RWPE2 (cell line): ENCODE data around the gene IRF1.

Experiments
- ATAC-seq: fragments of 200-7000 bp; cut with Tn5 transposase; 3 replicates; pipeline ENCODE4 v1.9.1; 2021; ENCODE audit warnings: low read depth
- DNase-seq: peaks from one replicate; pipeline ENCODE4 v3.0.0-alpha.2; 2020; ENCODE audit warnings: low spot score
- H3K27ac ChIP-seq: fragments of 450-650 bp; 2 replicates; pipeline ENCODE4 v1.5.1; 2017; ENCODE audit warnings: mild to moderate bottlenecking; ENCODE audit not compliant: poor library complexity, severe bottlenecking
- H3K27me3 ChIP-seq: fragments of 250-450 bp; sonication (Bioruptor Pico); 2 replicates; pipeline ENCODE4 v1.5.1; 2021; ENCODE audit warnings: mild to moderate bottlenecking, moderate library complexity; ENCODE audit not compliant: insufficient read depth, poor library complexity, severe bottlenecking
- H3K36me3 ChIP-seq: fragments of 250-450 bp; sonication (Bioruptor Pico); 2 replicates; pipeline ENCODE4 v1.5.1; 2020; ENCODE audit warnings: low read depth, mild to moderate bottlenecking, moderate library complexity
- H3K4me1 ChIP-seq: fragments of 250-450 bp; sonication (Bioruptor Pico); 2 replicates; pipeline ENCODE4 v1.5.1; 2021; ENCODE audit warnings: mild to moderate bottlenecking, moderate library complexity; ENCODE audit not compliant: insufficient read depth, poor library complexity, severe bottlenecking
- H3K4me3 ChIP-seq: fragments of 250-450 bp; sonication (Bioruptor Pico); 2 replicates; pipeline ENCODE4 v1.5.1; 2021; ENCODE audit warnings: mild to moderate bottlenecking, moderate library complexity; ENCODE audit not compliant: severe bottlenecking
- H3K9me3 ChIP-seq: fragments of 250-450 bp; sonication (Bioruptor Pico); 2 replicates; pipeline ENCODE4 v1.5.1; 2021; ENCODE audit warnings: mild to moderate bottlenecking, moderate library complexity; ENCODE audit not compliant: severe bottlenecking
- CTCF ChIP-seq: fragments of 450-650 bp; IDR thresholded peaks from one replicate; pipeline ENCODE4 v1.5.1; 2017; ENCODE audit warnings: mild to moderate bottlenecking, moderate library complexity; ENCODE audit not compliant: poor library complexity, severe bottlenecking

IRF1 gene

GRCh38 chr5:132469380-132470009 lies 21.1 kb downstream of the IRF1 start:
- H3K4me3 ChIP-seq = no peak overlapping the region
- DNase-seq (peak; percentile 29), ATAC-seq (no peak)

DNA sequence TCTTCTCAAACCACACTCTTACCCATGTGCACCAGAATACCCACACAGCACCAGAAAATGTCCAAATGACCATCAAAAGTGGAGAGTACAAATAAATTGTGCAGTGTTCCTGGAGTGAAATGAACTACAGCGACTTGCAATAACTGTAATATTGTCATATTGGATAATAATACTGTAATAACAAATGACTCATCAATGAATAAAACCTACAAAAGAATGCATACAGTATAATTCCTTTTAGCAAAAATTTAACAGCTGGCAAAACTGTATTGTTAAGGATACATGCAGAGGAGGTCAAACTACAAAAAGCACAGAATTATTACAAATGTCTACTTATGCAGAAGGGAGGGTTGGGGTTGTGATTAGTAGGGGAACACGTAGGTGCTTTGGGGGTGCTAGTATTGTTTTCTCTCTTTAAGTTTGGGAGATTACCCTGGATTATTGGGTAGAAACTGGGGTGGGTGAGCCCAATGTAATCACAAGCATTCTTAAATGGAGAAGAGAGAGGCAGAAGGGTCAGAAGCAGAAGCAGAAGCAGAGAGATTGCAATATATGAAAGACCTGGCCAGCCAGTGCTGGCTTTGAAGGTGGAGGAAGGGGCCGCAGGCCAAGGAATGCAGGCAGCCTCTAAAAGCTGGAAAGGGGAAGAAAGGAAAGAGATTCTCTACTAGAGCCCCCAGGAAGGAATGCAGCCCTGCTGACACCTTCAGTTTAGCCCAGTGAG lies 21.8 kb downstream of the IRF1 start:
- no peak for TF ChIP-seq CTCF
- peak; percentile 15 for DNase-seq
- Histone ChIP-seq H3K27me3 (no peaks in the 10 kb centered on the region), H3K36me3 (no peaks in the 10 kb centered on the region), H3K9me3 (no peaks in the 10 kb centered on the region), H3K27ac (no peak overlapping the region), H3K4me1 (peaks cover 42% of the 10 kb centered on the region), H3K4me3 (no peak overlapping the region)
- no peak for ATAC-seq

More at GRCh38 chr5:132469380-132470009, 21.1 kb downstream of the IRF1 start:
- no peaks in the 10 kb centered on the region for H3K9me3 ChIP-seq
- no peak for TF ChIP-seq CTCF
- H3K27me3 ChIP-seq = no peaks in the 10 kb centered on the region
- H3K27ac ChIP-seq = no peak overlapping the region
- no peaks in the 10 kb centered on the region for H3K36me3 ChIP-seq
- H3K4me1 ChIP-seq = peaks cover 35% of the 10 kb centered on the region

DNA sequence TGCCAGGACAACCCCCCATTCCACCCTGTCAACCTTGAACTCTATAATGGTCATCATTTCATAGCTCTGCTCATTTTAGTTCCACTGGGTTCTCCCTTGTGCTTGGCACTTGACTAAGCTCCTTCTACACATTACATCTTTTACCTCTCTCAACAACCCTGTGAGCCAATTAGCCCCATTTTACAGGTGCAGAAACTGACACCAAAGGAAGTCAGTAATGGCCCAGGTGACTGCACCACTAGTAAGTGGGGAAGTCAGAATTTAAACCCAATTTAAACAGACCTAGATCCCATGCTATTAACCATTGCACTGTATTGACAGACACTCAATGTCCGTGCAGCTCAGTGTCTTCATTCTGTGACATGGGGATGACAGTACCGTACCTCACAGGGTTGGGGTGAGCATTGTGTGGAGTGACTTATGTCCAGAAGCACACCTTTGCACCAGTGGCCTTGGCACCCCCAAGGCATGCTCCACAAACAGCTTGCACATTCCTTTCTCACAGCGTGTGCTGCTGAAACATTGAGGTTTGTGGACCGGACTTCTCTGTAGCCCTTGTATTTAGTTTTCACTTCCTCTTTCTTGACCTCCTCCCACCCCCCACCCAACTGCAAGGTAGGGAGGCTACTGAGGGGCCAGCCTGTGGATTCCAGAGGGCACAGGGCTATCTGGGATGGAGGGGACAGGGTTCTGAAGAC lies 23.1 kb downstream of the IRF1 start:
- H3K4me1 ChIP-seq = peaks cover 43% of the 10 kb centered on the region

DNA sequence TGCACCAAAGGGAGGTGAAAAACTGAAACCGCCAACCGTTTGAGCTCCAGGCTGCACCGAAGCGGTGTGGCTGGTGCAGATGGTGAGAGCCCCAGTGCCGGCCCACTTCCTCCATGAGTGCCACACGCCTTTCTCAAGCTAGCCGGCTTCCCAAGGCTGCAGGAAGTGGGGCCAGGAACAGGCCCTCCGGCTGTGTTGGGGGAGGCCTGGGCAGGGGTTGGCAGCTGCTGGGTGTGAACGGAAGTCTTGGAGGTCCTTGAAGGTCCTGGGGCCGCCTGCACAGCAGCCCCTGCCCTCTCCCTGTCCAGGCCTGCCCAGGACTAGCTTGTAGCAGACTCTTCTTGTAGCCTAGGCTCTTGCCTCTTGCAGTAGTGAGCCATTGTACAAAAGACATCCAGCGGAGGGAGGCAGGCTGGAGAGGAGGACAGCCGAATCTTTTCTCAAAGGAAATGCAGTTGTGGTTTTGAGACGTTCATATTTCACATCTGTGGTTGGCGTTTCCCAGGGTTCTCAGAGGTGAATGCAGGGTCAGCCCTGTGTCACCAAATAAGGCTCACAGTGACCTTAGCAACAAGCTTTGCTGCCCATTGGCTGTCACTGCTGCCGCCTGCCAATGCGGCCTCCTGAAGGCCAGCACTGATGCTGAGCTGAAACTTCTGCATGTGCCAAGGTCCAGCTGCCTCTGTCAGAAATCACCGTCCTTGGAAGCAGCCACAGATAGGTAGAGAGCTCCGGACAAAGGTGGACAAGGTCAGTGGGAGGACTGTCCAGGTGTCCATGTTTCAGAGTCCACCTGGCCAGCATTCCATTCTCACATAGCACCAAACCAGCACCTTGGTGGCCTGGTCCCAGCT lies 23.9 kb downstream of the IRF1 start:
- no peaks in the 10 kb centered on the region for H3K36me3 ChIP-seq
- ATAC-seq (peak; percentile 77), DNase-seq (peak; percentile 89)
- H3K9me3 ChIP-seq = no peaks in the 10 kb centered on the region
- H3K4me1 ChIP-seq = peaks cover 43% of the 10 kb centered on the region
- H3K4me3 ChIP-seq = no peak overlapping the region
- no peak for TF ChIP-seq CTCF
- no peaks in the 10 kb centered on the region for H3K27me3 ChIP-seq
- H3K27ac ChIP-seq = peak overlapping the region; percentile 58

More for the DNA sequence above, 23.1 kb downstream of the IRF1 start:
- Histone ChIP-seq H3K27ac (peak overlapping the region; percentile 58), H3K9me3 (no peaks in the 10 kb centered on the region), H3K36me3 (no peaks in the 10 kb centered on the region), H3K27me3 (no peaks in the 10 kb centered on the region), H3K4me3 (no peak overlapping the region)
- DNase-seq = peak; percentile 41
- no peak for TF ChIP-seq CTCF
- ATAC-seq = no peak
